IMR-90 (cell line): ENCODE data around the gene SYNE2. TPM values are rescaled to one million over a fixed set of nuclear protein-coding genes. Genes with fewer than 3 reads are reported as not detected.

Experiments used
- ATAC-seq: fragments of 200-7000 bp; cut with Tn5 transposase; 2 replicates; pipeline ENCODE4 v1.9.1; 2020; ENCODE audit warnings: low read depth, mild to moderate bottlenecking, moderate library complexity
- BruUV-seq: library from RNA; stranded (reverse); fragments of 400-500 nt; replicated peaks from 2 replicates; lab custom pipeline; 2021; lab: Mats Ljungman, UMichigan
- CTCF ChIA-PET: fragments of 300-600 bp; formaldehyde crosslinking; extraction: SDS; loops from one replicate; lab custom pipeline; 2021; ENCODE audit warnings: antibody characterized with exemption; lab: Yijun Ruan, JAX
- POLR2A ChIA-PET: fragments of 300-600 bp; sonication (Branson Sonifier 250); formaldehyde crosslinking; loops from one replicate; lab custom pipeline; 2022; ENCODE audit warnings: antibody characterized with exemption; ENCODE audit not compliant: unreplicated experiment; lab: Charles Lee
- DNase-seq: peaks from one replicate; pipeline ENCODE4 v3.0.0; 2013
- H2AFZ ChIP-seq: replicated peaks from 2 replicates; pipeline ENCODE3; 2013; ENCODE audit warnings: low read length, mild to moderate bottlenecking; ENCODE audit not compliant: poor library complexity
- H2AK5ac ChIP-seq: 2 replicates; pipeline ENCODE4 v1.6.1; 2013; ENCODE audit warnings: low read depth, low read length, inconsistent platforms
- H2AK9ac ChIP-seq: replicated peaks from 2 replicates; pipeline ENCODE3; 2013; ENCODE audit warnings: mild to moderate bottlenecking, low read depth, low read length, moderate library complexity; ENCODE audit not compliant: poor library complexity
- H2BK120ac ChIP-seq: 2 replicates; pipeline ENCODE4 v1.6.1; 2013; ENCODE audit warnings: low read depth, low read length, inconsistent platforms
- H2BK15ac ChIP-seq: 3 replicates; pipeline ENCODE4 v1.6.1; 2013; ENCODE audit warnings: low read depth, low read length, inconsistent platforms
- H2BK20ac ChIP-seq: 2 replicates; pipeline ENCODE4 v1.6.1; 2013; ENCODE audit warnings: low read depth, mild to moderate bottlenecking, inconsistent platforms, low read length, moderate library complexity
- H2BK5ac ChIP-seq: 2 replicates; pipeline ENCODE4 v1.6.1; 2013; ENCODE audit warnings: mild to moderate bottlenecking, low read depth, low read length, inconsistent platforms; ENCODE audit not compliant: poor library complexity, severe bottlenecking
- H3K14ac ChIP-seq: replicated peaks from 2 replicates; pipeline ENCODE4 v1.6.1; 2013; ENCODE audit warnings: low read depth, low read length, inconsistent platforms
- H3K18ac ChIP-seq: 2 replicates; pipeline ENCODE4 v1.6.1; 2013; ENCODE audit warnings: low read depth, low read length, control low read depth
- H3K23ac ChIP-seq: 2 replicates; pipeline ENCODE4 v1.6.1; 2013; ENCODE audit warnings: low read depth, low read length, inconsistent platforms
- H3K27ac ChIP-seq: 2 replicates; pipeline ENCODE4 v1.5.1; 2013; ENCODE audit warnings: mild to moderate bottlenecking, control low read depth, low read length; ENCODE audit not compliant: insufficient read depth
- H3K27me3 ChIP-seq: 2 replicates; pipeline ENCODE4 v1.6.1; 2013; ENCODE audit warnings: low read length; ENCODE audit not compliant: control insufficient read depth, insufficient read depth
- H3K36me3 ChIP-seq: 2 replicates; pipeline ENCODE4 v1.6.1; 2013; ENCODE audit warnings: low read length, mixed read lengths; ENCODE audit not compliant: control insufficient read depth, insufficient read depth
- H3K4ac ChIP-seq: 2 replicates; pipeline ENCODE4 v1.6.1; 2013; ENCODE audit warnings: low read depth, low read length, inconsistent platforms
- H3K4me1 ChIP-seq: 2 replicates; pipeline ENCODE4 v1.6.1; 2013; ENCODE audit warnings: low read length, mixed read lengths; ENCODE audit not compliant: control insufficient read depth, insufficient read depth
- H3K4me2 ChIP-seq: 2 replicates; pipeline ENCODE4 v1.6.1; 2013; ENCODE audit warnings: low read depth, mild to moderate bottlenecking, control low read depth, low read length, moderate library complexity
- H3K4me3 ChIP-seq: 2 replicates; pipeline ENCODE4 v1.5.1; 2013; ENCODE audit warnings: low read depth, mild to moderate bottlenecking, control low read depth, low read length, moderate library complexity; ENCODE audit not compliant: insufficient read depth
- H3K56ac ChIP-seq: 2 replicates; pipeline ENCODE4 v1.6.1; 2013; ENCODE audit warnings: low read length, inconsistent platforms; ENCODE audit not compliant: insufficient read depth; ENCODE audit errors: extremely low read depth
- H3K79me1 ChIP-seq, 2 experiments: 2 replicates each; pipeline ENCODE4 v1.6.1; 2013; ENCODE audit warnings: low read length in 2 of 2, inconsistent platforms in 1 of 2, low read depth in 1 of 2
- H3K9ac ChIP-seq: 2 replicates; pipeline ENCODE4 v1.6.1; 2013; ENCODE audit warnings: low read depth, low read length, control low read depth
- H3K9me1 ChIP-seq: 2 replicates; pipeline ENCODE4 v1.6.1; 2013; ENCODE audit warnings: low read length, inconsistent platforms; ENCODE audit not compliant: insufficient read depth
- H3K9me3 ChIP-seq: 2 replicates; pipeline ENCODE4 v1.6.1; 2013; ENCODE audit warnings: low read length; ENCODE audit not compliant: control insufficient read depth, insufficient read depth
- H4K20me1 ChIP-seq: 2 replicates; pipeline ENCODE4 v1.6.1; 2013; ENCODE audit warnings: low read length, inconsistent platforms; ENCODE audit not compliant: insufficient read depth
- H4K5ac ChIP-seq: 2 replicates; pipeline ENCODE4 v1.6.1; 2013; ENCODE audit warnings: mild to moderate bottlenecking, low read depth, low read length, control low read depth
- H4K8ac ChIP-seq, 2 experiments: 2 replicates each; pipeline ENCODE4 v1.6.1; 2013; ENCODE audit warnings: low read depth in 2 of 2, low read length in 2 of 2, control low read depth in 1 of 2, inconsistent platforms in 1 of 2
- H4K91ac ChIP-seq: 2 replicates; pipeline ENCODE4 v1.6.1; 2013; ENCODE audit warnings: low read depth, low read length, inconsistent platforms; ENCODE audit not compliant: insufficient read depth
- CEBPB ChIP-seq: IDR thresholded peaks from 2 replicates; pipeline ENCODE4 v1.6.1; 2012; ENCODE audit warnings: low read depth, low read length, improper control_type of control experiment
- CTCF ChIP-seq: conservative IDR thresholded peaks from 2 replicates; pipeline ENCODE4 v1.5.1; 2012; ENCODE audit warnings: mild to moderate bottlenecking, low read depth, low read length, improper control_type of control experiment
- ELK1 ChIP-seq: fragments of 150-350 bp; IDR thresholded peaks from 2 replicates; pipeline ENCODE4 v1.6.1; 2016; ENCODE audit warnings: low read depth, mild to moderate bottlenecking, low read length, moderate library complexity, borderline replicate concordance
- FOS ChIP-seq: fragments of 150-350 bp; IDR thresholded peaks from 2 replicates; pipeline ENCODE4 v1.6.1; 2016; ENCODE audit warnings: low read depth, low read length
- MAZ ChIP-seq: IDR thresholded peaks from 2 replicates; pipeline ENCODE4 v1.6.1; 2012; ENCODE audit warnings: low read depth, mild to moderate bottlenecking, low read length, improper control_type of control experiment, moderate library complexity, borderline replicate concordance
- POLR2A ChIP-seq: IDR thresholded peaks from 2 replicates; pipeline ENCODE4 v1.6.1; 2012; ENCODE audit warnings: mild to moderate bottlenecking, low read depth, low read length
- RCOR1 ChIP-seq: IDR thresholded peaks from 2 replicates; pipeline ENCODE4 v1.6.1; 2012; ENCODE audit warnings: mild to moderate bottlenecking, low read length, improper control_type of control experiment; ENCODE audit not compliant: insufficient replicate concordance
- WGBS, 2 experiments: methylation state at CpG; one replicate each; pipeline versions ENCODE4 v1.1.5 to v1.1.7; 2013; ENCODE audit warnings: missing lambda C conversion rate in 2 of 2; ENCODE audit not compliant: insufficient read length in 1 of 2; ENCODE audit errors: extremely low coverage in 2 of 2; 5-methylcytosine and 5-hydroxymethylcytosine counted together
- dilution Hi-C: fragments of 300-500 bp; cut with HindIII; formaldehyde crosslinking; loops from one replicate; pipeline ENCODE4 v1.14.3; 2018; ENCODE audit warnings: low sequenced_read_pairs; ENCODE audit not compliant: unreplicated experiment
- in situ Hi-C: fragments of 300-500 bp; cut with MboI; formaldehyde crosslinking; loops from 3 replicates; pipeline ENCODE4 v1.14.3; 2019; ENCODE audit warnings: low sequenced_read_pairs, inconsistent platforms, mixed read lengths
- intact Hi-C: fragments of 100-400 bp; cut with micrococcal nuclease; formaldehyde crosslinking; loops from 2 replicates; pipeline ENCODE4 v1.10.0; 2022
- polyA plus RNA-seq, 3 experiments: library from polyadenylated mRNA; depleted of rRNA; stranded (reverse); fragments of >200 nt; gene quantifications; 2 replicates each; pipeline ENCODE4 v1.2.3, GENCODE V29; 2012; ENCODE audit warnings: low replicate concordance in 1 of 3
- total RNA-seq: library from RNA; depleted of rRNA; stranded (reverse); fragments of >200 nt; gene quantifications from 2 replicates; pipeline ENCODE4 v1.2.3, GENCODE V29; 2012

SYNE2 gene
- total and polyA plus RNA-seq, 2 of the 4 experiments (the other 2 are of a cell fraction), result 5.2 to 28.9 TPM

GRCh38 chr14:63857466-63858030, 4.7 kb downstream of the SYNE2 start:
- no peak overlapping the region for H3K4ac ChIP-seq
- H2AFZ ChIP-seq, result no peak overlapping the region
- WGBS, 2 experiments, result no CpG with 5 or more reads among the region's 3 CpGs
- no peak overlapping the region for H4K5ac ChIP-seq
- in situ Hi-C loops, result no loop called here
- H3K79me1 ChIP-seq, result peaks cover 8 to 13% of the 10 kb centered on the region in 2 experiments; a peak in 3 of 4 replicates
- dilution Hi-C loops, result no loop called here
- no peak overlapping the region for H2BK15ac ChIP-seq
- no peak overlapping the region for H4K91ac ChIP-seq
- H3K9me1 ChIP-seq, result no peaks in the 10 kb centered on the region
- H2BK20ac ChIP-seq, result no peak overlapping the region
- BruUV-seq, result no TSS peak
- intact Hi-C loops, result loop anchor here (10.0 kb wide), 2 partner anchors 107 to 137 kb away; no protein-coding TSS in a partner anchor
- no peaks in the 10 kb centered on the region for H4K20me1 ChIP-seq
- H3K27me3 ChIP-seq, result no peaks in the 10 kb centered on the region; the same call in 1 of the 2 replicates
- TF ChIP-seq FOS, result no peak
- TF ChIP-seq CEBPB, result no peak
- no peak for TF ChIP-seq CTCF
- TF ChIP-seq ELK1, result no peak
- TF ChIP-seq POLR2A, result no peak
- no peak for TF ChIP-seq MAZ
- TF ChIP-seq RCOR1, result no peak
- H3K27ac ChIP-seq, result no peak overlapping the region
- no peak overlapping the region for H3K9ac ChIP-seq
- H2BK120ac ChIP-seq, result no peak overlapping the region
- ATAC-seq, result no peak
- no peak overlapping the region for H2AK5ac ChIP-seq
- H3K4me2 ChIP-seq, result no peak overlapping the region
- no peak overlapping the region for H3K18ac ChIP-seq
- H3K4me1 ChIP-seq, result no peaks in the 10 kb centered on the region
- no peak overlapping the region for H3K14ac ChIP-seq
- CTCF ChIA-PET, result no interaction called here
- DNase-seq, result no peak
- H4K8ac ChIP-seq, result no peak overlapping the region
- POLR2A ChIA-PET, result no interaction called here
- no peaks in the 10 kb centered on the region for H3K36me3 ChIP-seq
- H3K4me3 ChIP-seq, result no peak overlapping the region
- no peaks in the 10 kb centered on the region for H3K9me3 ChIP-seq
- no peak overlapping the region for H3K23ac ChIP-seq
- H3K56ac ChIP-seq, result no peak overlapping the region
- H2AK9ac ChIP-seq, result no peak overlapping the region
- H2BK5ac ChIP-seq, result no peak overlapping the region
